GM12878 (cell line): ENCODE data around the gene TXN2. TPM values are rescaled to one million over a fixed set of nuclear protein-coding genes. Genes with fewer than 3 reads are reported as not detected.

ENCODE experiments used
- BHLHE40 ChIP-seq, 2 experiments: fragments of 450-650 bp in 1 of 2; IDR thresholded peaks; 2 replicates each; pipeline ENCODE4 v1.6.1; 2011 to 2017; ENCODE audit warnings: low read depth in 2 of 2, borderline replicate concordance in 1 of 2, improper control_type of control experiment in 1 of 2, low read length in 1 of 2, mild to moderate bottlenecking in 1 of 2
- CBX5 ChIP-seq: sonication (generic); IDR thresholded peaks from 2 replicates; pipeline ENCODE4 v1.6.1; 2016; ENCODE audit warnings: low read depth, moderate library complexity, mild to moderate bottlenecking, inconsistent platforms
- CEBPZ ChIP-seq: fragments of 150-350 bp; IDR thresholded peaks from 2 replicates; pipeline ENCODE4 v1.6.1; 2016; ENCODE audit warnings: low read depth, low read length
- CHD1 ChIP-seq: IDR thresholded peaks from 2 replicates; pipeline ENCODE4 v1.6.1; 2012; ENCODE audit warnings: low read depth, low read length, improper control_type of control experiment
- FOXK2 ChIP-seq: fragments of 450-650 bp; IDR thresholded peaks from 2 replicates; pipeline ENCODE4 v1.6.1; 2017; ENCODE audit warnings: mild to moderate bottlenecking, moderate library complexity
- IKZF2 ChIP-seq, 2 experiments: fragments of 450-650 bp; IDR thresholded peaks; 2 replicates each; pipeline ENCODE4 v1.6.1; 2017; ENCODE audit warnings: mild to moderate bottlenecking in 2 of 2, moderate library complexity in 2 of 2
- RAD21 ChIP-seq: IDR thresholded peaks from 2 replicates; pipeline ENCODE4 v1.6.1; 2011; ENCODE audit warnings: mild to moderate bottlenecking, low read depth, low read length, moderate library complexity; ENCODE audit not compliant: insufficient read depth
- RUNX3 ChIP-seq: IDR thresholded peaks from 2 replicates; pipeline ENCODE4 v1.6.1; 2012; ENCODE audit warnings: low read length, inconsistent platforms
- USF1 ChIP-seq: IDR thresholded peaks from 2 replicates; pipeline ENCODE4 v1.6.1; 2011; ENCODE audit warnings: borderline replicate concordance, low read depth, mild to moderate bottlenecking, moderate library complexity, mixed read lengths, low read length; ENCODE audit not compliant: insufficient read depth; ENCODE audit errors: extremely low read length
- ZNF207 ChIP-seq: fragments of 450-650 bp; IDR thresholded peaks from 2 replicates; pipeline ENCODE4 v1.6.1; 2014; ENCODE audit warnings: antibody characterized with exemption, mild to moderate bottlenecking, borderline replicate concordance
- ZNF687 ChIP-seq: fragments of 450-650 bp; IDR thresholded peaks from 2 replicates; pipeline ENCODE4 v1.6.1; 2017; ENCODE audit warnings: mild to moderate bottlenecking, moderate library complexity
- polyA plus RNA-seq, 11 experiments: library from polyadenylated mRNA; depleted of rRNA in 4 of 11; unstranded in 6 of 11; stranded (reverse) in 5 of 11; fragments of >200 nt; fragmentation: Nextera tagmentation in 4 of 11; fragmentation: Illumina TruSeq in 1 of 11; extraction: Ambion mirVana in 4 of 11; extraction: Trizol in 1 of 11; gene quantifications; 1 replicate in 1 of 11; 2 replicates in 10 of 11; pipeline versions ENCODE4 v1.2.1 to v1.2.3, GENCODE V29; 2011 to 2016; ENCODE audit warnings: inconsistent platforms in 2 of 11, missing spikeins in 2 of 11, low read depth in 1 of 11
- total RNA-seq, 4 experiments: library from RNA; depleted of rRNA in 3 of 4; stranded (reverse); fragments of >200 nt in 3 of 4; fragmentation: Illumina TruSeq in 1 of 4; extraction: Trizol in 1 of 4; gene quantifications; 2 replicates each; pipeline versions ENCODE4 v1.2.1 to v1.2.3, GENCODE V29; 2013 to 2021
- TF ChIP-seq, protein P1 (sequence below): fragments of 450-650 bp; IDR thresholded peaks from 2 replicates; pipeline ENCODE4 v1.6.1; 2017; ENCODE audit warnings: low read depth, mild to moderate bottlenecking, moderate library complexity
- TF ChIP-seq, protein P2 (sequence below): fragments of 450-650 bp; IDR thresholded peaks from 2 replicates; pipeline ENCODE4 v1.6.1; 2017; ENCODE audit warnings: antibody characterized with exemption, mild to moderate bottlenecking, moderate library complexity

TXN2 gene
- total and polyA plus RNA-seq, 10 of the 15 experiments (the other 5 are each of a cell fraction or from before 2014, with no cell fraction given), result 70.2 to 350 (median 183) TPM

DNA sequence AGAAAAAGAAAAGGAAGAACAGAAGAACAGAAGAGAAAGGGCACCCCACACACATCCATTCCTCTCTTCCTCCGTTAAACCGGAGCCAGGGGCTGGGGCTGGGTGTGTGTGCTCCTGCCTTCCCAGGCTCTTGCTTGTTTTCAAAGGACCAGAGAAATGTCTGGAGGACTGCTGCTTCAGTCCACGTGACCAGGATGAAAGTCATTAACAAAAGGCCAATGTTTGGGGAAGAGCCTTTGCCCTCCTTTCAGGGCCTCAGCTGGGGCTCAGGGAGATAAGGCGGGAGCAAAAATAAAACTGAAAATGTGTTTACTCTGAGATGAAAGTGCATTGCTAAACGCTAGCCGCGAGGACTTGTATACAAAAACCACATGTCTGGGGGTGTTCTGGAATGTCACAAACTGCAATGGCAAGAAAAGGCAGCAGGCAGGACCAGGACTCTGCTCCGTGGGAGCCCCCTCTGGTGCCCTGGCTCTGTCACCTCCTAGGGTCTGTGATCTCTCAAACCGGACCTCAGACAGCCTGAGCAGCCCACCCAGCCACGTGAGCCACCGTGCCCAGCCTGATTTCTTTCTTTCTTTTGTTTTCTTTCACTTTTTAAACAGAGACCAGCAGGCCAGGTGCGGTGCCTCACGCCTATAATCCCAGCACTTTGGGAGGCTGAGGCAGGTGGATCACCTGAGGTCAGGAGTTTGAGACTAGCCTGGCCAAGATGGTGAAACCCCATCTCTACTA lies 62.1 kb downstream of the TXN2 start (continued):
- peak; percentile 23 for TF ChIP-seq USF1
- TF ChIP-seq IKZF2 (IDR thresholded peaks at IDR 0.05), result peak in 1 of 2 experiments; percentile 45; a peak in 2 of 4 replicates
- peak; percentile 20; the same call in 1 of the 2 replicates for TF ChIP-seq FOXK2
- TF ChIP-seq, protein P1, sequence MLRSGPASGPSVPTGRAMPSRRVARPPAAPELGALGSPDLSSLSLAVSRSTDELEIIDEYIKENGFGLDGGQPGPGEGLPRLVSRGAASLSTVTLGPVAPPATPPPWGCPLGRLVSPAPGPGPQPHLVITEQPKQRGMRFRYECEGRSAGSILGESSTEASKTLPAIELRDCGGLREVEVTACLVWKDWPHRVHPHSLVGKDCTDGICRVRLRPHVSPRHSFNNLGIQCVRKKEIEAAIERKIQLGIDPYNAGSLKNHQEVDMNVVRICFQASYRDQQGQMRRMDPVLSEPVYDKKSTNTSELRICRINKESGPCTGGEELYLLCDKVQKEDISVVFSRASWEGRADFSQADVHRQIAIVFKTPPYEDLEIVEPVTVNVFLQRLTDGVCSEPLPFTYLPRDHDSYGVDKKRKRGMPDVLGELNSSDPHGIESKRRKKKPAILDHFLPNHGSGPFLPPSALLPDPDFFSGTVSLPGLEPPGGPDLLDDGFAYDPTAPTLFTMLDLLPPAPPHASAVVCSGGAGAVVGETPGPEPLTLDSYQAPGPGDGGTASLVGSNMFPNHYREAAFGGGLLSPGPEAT, result 0 out of 2 replicates have a peak, but pooled peaks have one; percentile 21
- no peak for TF ChIP-seq CBX5
- TF ChIP-seq RAD21, result no peak
- peak; percentile 80 for TF ChIP-seq RUNX3
- peak in 1 of 2 experiments; percentile 55; a peak in 2 of 4 replicates for TF ChIP-seq BHLHE40 (IDR thresholded peaks at IDR 0.05; ENCODE audit: borderline replicate concordance in 1 of 2, low read depth in 2 of 2, low read length in 1 of 2)
- TF ChIP-seq, protein P2, sequence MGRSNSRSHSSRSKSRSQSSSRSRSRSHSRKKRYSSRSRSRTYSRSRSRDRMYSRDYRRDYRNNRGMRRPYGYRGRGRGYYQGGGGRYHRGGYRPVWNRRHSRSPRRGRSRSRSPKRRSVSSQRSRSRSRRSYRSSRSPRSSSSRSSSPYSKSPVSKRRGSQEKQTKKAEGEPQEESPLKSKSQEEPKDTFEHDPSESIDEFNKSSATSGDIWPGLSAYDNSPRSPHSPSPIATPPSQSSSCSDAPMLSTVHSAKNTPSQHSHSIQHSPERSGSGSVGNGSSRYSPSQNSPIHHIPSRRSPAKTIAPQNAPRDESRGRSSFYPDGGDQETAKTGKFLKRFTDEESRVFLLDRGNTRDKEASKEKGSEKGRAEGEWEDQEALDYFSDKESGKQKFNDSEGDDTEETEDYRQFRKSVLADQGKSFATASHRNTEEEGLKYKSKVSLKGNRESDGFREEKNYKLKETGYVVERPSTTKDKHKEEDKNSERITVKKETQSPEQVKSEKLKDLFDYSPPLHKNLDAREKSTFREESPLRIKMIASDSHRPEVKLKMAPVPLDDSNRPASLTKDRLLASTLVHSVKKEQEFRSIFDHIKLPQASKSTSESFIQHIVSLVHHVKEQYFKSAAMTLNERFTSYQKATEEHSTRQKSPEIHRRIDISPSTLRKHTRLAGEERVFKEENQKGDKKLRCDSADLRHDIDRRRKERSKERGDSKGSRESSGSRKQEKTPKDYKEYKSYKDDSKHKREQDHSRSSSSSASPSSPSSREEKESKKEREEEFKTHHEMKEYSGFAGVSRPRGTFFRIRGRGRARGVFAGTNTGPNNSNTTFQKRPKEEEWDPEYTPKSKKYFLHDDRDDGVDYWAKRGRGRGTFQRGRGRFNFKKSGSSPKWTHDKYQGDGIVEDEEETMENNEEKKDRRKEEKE, result no peak
- TF ChIP-seq CEBPZ, result no peak
- TF ChIP-seq ZNF207, result no peak
- no peak for TF ChIP-seq CHD1
- TF ChIP-seq ZNF687, result peak; percentile 24; the same call in 1 of the 2 replicates
